Activated naive CD8-positive, alpha-beta T cell treated with anti-CD3 and anti-CD28 coated beads, Interleukin-2, amount 10 ng/mL, durations not matched to agents 7 days and 5 days (primary cell): ENCODE data around the gene TANK. TPM values are rescaled to one million over a fixed set of nuclear protein-coding genes. Genes with fewer than 3 reads are reported as not detected.
"Not testable (repeated sequence)": the region's sequence is repeated elsewhere in the genome, so short reads cannot be mapped to it uniquely, and the experiment has no call there.

Experiments
- ATAC-seq: fragments of 150-1000 bp; cut with Tn5 transposase; one replicate; pipeline ENCODE4 v1.10.0; 2021; ENCODE audit warnings: low read depth, moderate library complexity
- POLR2A ChIA-PET: fragments of 350-600 bp; sonication (Branson Sonifier 250); formaldehyde crosslinking; loops from one replicate; lab custom pipeline; 2021; ENCODE audit warnings: antibody characterized with exemption; lab: Charles Lee
- DNase-seq: peaks from one replicate; pipeline ENCODE4 v3.0.0; 2021
- H3K27ac Mint-ChIP-seq: one replicate; pipeline ENCODE4 v1.8.0; 2022; ENCODE audit warnings: mild to moderate bottlenecking, mixed read lengths
- H3K27me3 Mint-ChIP-seq: one replicate; pipeline ENCODE4 v1.8.0; 2022; ENCODE audit warnings: mild to moderate bottlenecking, moderate library complexity, mixed read lengths
- H3K36me3 Mint-ChIP-seq: one replicate; pipeline ENCODE4 v1.8.0; 2021; ENCODE audit warnings: mild to moderate bottlenecking, mixed read lengths
- H3K4me1 Mint-ChIP-seq: one replicate; pipeline ENCODE4 v1.8.0; 2021; ENCODE audit warnings: mixed read lengths
- H3K4me3 Mint-ChIP-seq: one replicate; pipeline ENCODE4 v1.8.0; 2022; ENCODE audit warnings: mild to moderate bottlenecking, moderate library complexity, mixed read lengths
- H3K9me3 Mint-ChIP-seq: one replicate; pipeline ENCODE4 v1.8.0; 2021; ENCODE audit warnings: mixed read lengths
- total RNA-seq, 2 experiments: library from RNA; stranded (reverse); gene quantifications; one replicate each; pipeline ENCODE4 v1.2.3, GENCODE V29; 2021

Gene TANK
- total RNA-seq, 2 experiments from 2014 or later, result 76.9 to 77.6 TPM

- ATAC-seq (no peak), DNase-seq (no peak)
- Mint-ChIP-seq H3K27me3 (peaks cover 3% of the 10 kb centered on the region), H3K27ac (peak overlapping the region; percentile 27), H3K4me3 (peak overlapping the region; percentile 77), H3K4me1 (peaks cover 27% of the 10 kb centered on the region), H3K36me3 (peaks cover 10% of the 10 kb centered on the region), H3K9me3 (no peaks in the 10 kb centered on the region)
- POLR2A ChIA-PET, result interaction anchor here (0.6 kb wide), 1 partner anchor 15 kb away, joined by 3 read pairs; no protein-coding TSS in a partner anchor
Observed at GRCh38 chr2:161245671-161246070, 85.4 kb downstream of the TANK start.

GRCh38 chr2:161246281-161246680 lies 86.1 kb downstream of the TANK start:
- Mint-ChIP-seq H3K36me3 (peaks cover 10% of the 10 kb centered on the region), H3K9me3 (no peaks in the 10 kb centered on the region), H3K4me1 (peaks cover 30% of the 10 kb centered on the region), H3K4me3 (peak overlapping the region; percentile 77), H3K27me3 (peaks cover 2% of the 10 kb centered on the region), H3K27ac (no peak overlapping the region)
- DNase-seq (no peak), ATAC-seq (no peak)
- POLR2A ChIA-PET, result no interaction called here

GRCh38 chr2:161250864-161251436 lies 90.7 kb downstream of the TANK start:
- ATAC-seq (peak; percentile 73), DNase-seq (no peak)
- Mint-ChIP-seq H3K4me3 (no peak overlapping the region), H3K9me3 (no peaks in the 10 kb centered on the region), H3K27me3 (peaks cover 2% of the 10 kb centered on the region), H3K36me3 (peaks cover 10% of the 10 kb centered on the region), H3K27ac (no peak overlapping the region), H3K4me1 (peaks cover 10% of the 10 kb centered on the region)
- POLR2A ChIA-PET, result no interaction called here

GRCh38 chr2:161257123-161257952 lies 97.1 kb downstream of the TANK start:
- H3K36me3 Mint-ChIP-seq, result no peaks in the 10 kb centered on the region
- peaks cover 5% of the 10 kb centered on the region for H3K27me3 Mint-ChIP-seq
- H3K9me3 Mint-ChIP-seq, result no peaks in the 10 kb centered on the region
- POLR2A ChIA-PET, result interaction anchor here (0.9 kb wide), 1 partner anchor 14 kb away, joined by 3 read pairs; no protein-coding TSS in a partner anchor
- DNase-seq, result no peak
- ATAC-seq, result no peak
- no peak overlapping the region for H3K27ac Mint-ChIP-seq
- H3K4me1 Mint-ChIP-seq, result no peaks in the 10 kb centered on the region
- H3K4me3 Mint-ChIP-seq, result no peak overlapping the region

- no peaks in the 10 kb centered on the region for H3K4me1 Mint-ChIP-seq
Observed at GRCh38 chr2:161265874-161266273, 105.6 kb downstream of the TANK start.

GRCh38 chr2:161269111-161269510 lies 108.9 kb downstream of the TANK start:
- Mint-ChIP-seq H3K27me3 (peaks cover 42% of the 10 kb centered on the region), H3K36me3 (no peaks in the 10 kb centered on the region), H3K9me3 (no peaks in the 10 kb centered on the region), H3K27ac (no peak overlapping the region), H3K4me3 (no peak overlapping the region), H3K4me1 (peaks cover 2% of the 10 kb centered on the region)
- ATAC-seq (no peak), DNase-seq (no peak)
- POLR2A ChIA-PET, result no interaction called here

More at GRCh38 chr2:161265874-161266273, 105.6 kb downstream of the TANK start:
- no peak for ATAC-seq
- Mint-ChIP-seq H3K9me3 (no peaks in the 10 kb centered on the region), H3K36me3 (no peaks in the 10 kb centered on the region), H3K27ac (no peak overlapping the region), H3K4me3 (no peak overlapping the region), H3K27me3 (peaks cover 41% of the 10 kb centered on the region)
- no peak for DNase-seq
- POLR2A ChIA-PET, result no interaction called here

DNA sequence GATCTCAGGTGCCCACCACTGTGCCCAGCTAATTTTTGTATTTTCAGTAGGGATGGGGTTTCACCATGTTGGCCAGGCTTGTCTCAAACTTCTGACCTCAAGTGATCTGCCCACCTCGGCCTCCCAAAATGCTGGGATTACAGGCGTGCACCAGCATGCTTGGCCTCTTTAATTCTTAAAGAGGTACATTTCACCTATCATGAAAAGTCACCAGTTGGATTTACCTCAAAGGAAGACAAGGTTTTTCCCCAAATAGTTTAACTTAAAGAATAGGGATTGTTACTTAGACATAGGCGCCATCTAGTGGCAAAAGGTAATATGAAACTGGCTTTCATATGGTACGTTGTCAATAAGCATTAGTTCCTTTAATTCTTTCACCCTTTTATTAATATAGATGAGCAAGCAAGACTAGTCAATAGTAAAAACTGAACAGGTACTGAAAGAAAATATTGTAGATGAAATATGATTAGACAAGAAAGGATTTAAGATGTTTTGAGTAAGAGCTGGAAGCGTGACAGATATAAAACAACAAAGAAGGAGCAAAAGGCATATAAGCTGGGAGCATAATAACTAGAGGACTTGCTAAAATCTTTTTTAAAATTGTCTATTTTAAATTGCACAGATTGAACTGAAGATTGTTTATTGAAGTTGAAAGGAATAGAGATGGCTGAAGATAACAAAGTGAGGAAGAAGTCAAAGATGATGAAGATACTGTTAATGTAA lies 113.0 kb downstream of the TANK start:
- peaks cover 2% of the 10 kb centered on the region for H3K4me1 Mint-ChIP-seq
- H3K9me3 Mint-ChIP-seq, result no peaks in the 10 kb centered on the region
- no peak overlapping the region for H3K4me3 Mint-ChIP-seq
- no peak overlapping the region for H3K27ac Mint-ChIP-seq
- no peaks in the 10 kb centered on the region for H3K36me3 Mint-ChIP-seq
- ATAC-seq (no peak), DNase-seq (no peak)
- POLR2A ChIA-PET, result no interaction called here
- peaks cover 45% of the 10 kb centered on the region for H3K27me3 Mint-ChIP-seq

- H3K36me3 Mint-ChIP-seq, H3K27ac Mint-ChIP-seq, ATAC-seq, POLR2A ChIA-PET, H3K9me3 Mint-ChIP-seq, DNase-seq, H3K4me1 Mint-ChIP-seq, H3K4me3 Mint-ChIP-seq: not testable (repeated sequence)
- H3K27me3 Mint-ChIP-seq, result peaks cover 21% of the 10 kb centered on the region
Observed at GRCh38 chr2:161278564-161279229, 118.5 kb downstream of the TANK start.

- H3K27ac Mint-ChIP-seq, H3K4me1 Mint-ChIP-seq, H3K4me3 Mint-ChIP-seq, H3K36me3 Mint-ChIP-seq, DNase-seq, ATAC-seq, H3K9me3 Mint-ChIP-seq, POLR2A ChIA-PET: not testable (repeated sequence)
- peaks cover 25% of the 10 kb centered on the region for H3K27me3 Mint-ChIP-seq
Observed at GRCh38 chr2:161279230-161279815, 119.1 kb downstream of the TANK start.

- ATAC-seq, H3K4me1 Mint-ChIP-seq, H3K36me3 Mint-ChIP-seq, H3K4me3 Mint-ChIP-seq, H3K27ac Mint-ChIP-seq, POLR2A ChIA-PET, H3K9me3 Mint-ChIP-seq: not testable (repeated sequence)
- peaks cover 35% of the 10 kb centered on the region for H3K27me3 Mint-ChIP-seq
- peak; percentile 34 for DNase-seq
Observed at GRCh38 chr2:161280906-161281323, 120.7 kb downstream of the TANK start.

- H3K27ac Mint-ChIP-seq, result not testable (repeated sequence)
Observed at GRCh38 chr2:161281615-161282310, 121.5 kb downstream of the TANK start.

DNA sequence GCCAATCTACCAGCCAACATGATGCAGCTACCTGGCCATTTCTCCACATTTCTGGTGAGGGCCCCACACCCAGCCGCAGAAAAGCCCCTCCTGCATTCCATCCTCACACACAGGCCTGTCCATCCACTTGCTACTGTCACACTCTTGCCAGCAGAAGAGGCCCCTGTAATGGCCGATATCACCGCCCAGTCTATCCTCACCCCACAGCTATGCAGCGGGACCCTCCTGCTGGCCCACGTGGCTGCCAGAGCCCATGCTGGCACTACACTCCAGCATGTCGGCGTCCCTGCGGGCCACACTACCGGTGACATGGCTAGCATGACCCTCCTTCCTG lies 122.0 kb downstream of the TANK start:
- H3K9me3 Mint-ChIP-seq, DNase-seq, ATAC-seq, H3K27ac Mint-ChIP-seq, H3K4me1 Mint-ChIP-seq, H3K4me3 Mint-ChIP-seq, H3K36me3 Mint-ChIP-seq, POLR2A ChIA-PET: not testable (repeated sequence)
- H3K27me3 Mint-ChIP-seq, result peaks cover 36% of the 10 kb centered on the region

More at GRCh38 chr2:161281615-161282310, 121.5 kb downstream of the TANK start:
- H3K27me3 Mint-ChIP-seq, result peaks cover 34% of the 10 kb centered on the region
- DNase-seq, H3K4me1 Mint-ChIP-seq, ATAC-seq, H3K4me3 Mint-ChIP-seq, H3K36me3 Mint-ChIP-seq, H3K9me3 Mint-ChIP-seq, POLR2A ChIA-PET: not testable (repeated sequence)
